Transverse colon (tissue), 4 donors: ENCODE measurements around the gene SP7. TPM values are rescaled to one million over a fixed set of nuclear protein-coding genes. Genes with fewer than 3 reads are reported as not detected.
"Not testable (repeated sequence)": the region's sequence is repeated elsewhere in the genome, so short reads cannot be mapped to it uniquely, and the experiment has no call there.

ENCODE experiments used
- DNase-seq: peaks from one replicate; pipeline ENCODE4 v3.0.0-alpha.2; 2019
- H3K27ac ChIP-seq, 4 donors: fragments of 200-600 bp; sonication (generic); 2 replicates each; pipeline ENCODE4 v1.5.1; 2016 to 2018; ENCODE audit warnings: inconsistent platforms in 4 of 4
- H3K27me3 ChIP-seq: fragments of 200-600 bp; sonication (generic); 2 replicates; pipeline ENCODE4 v1.5.1; 2017; ENCODE audit warnings: inconsistent platforms
- H3K36me3 ChIP-seq, 4 donors: fragments of 200-600 bp; sonication (generic); 2 replicates each; pipeline ENCODE4 v1.5.1; 2017 to 2019; ENCODE audit warnings: inconsistent platforms in 4 of 4
- H3K4me1 ChIP-seq, 4 donors: fragments of 200-600 bp; sonication (generic); 2 replicates each; pipeline ENCODE4 v1.5.1; 2017 to 2020; ENCODE audit warnings: inconsistent platforms in 4 of 4
- H3K4me3 ChIP-seq, 4 donors: fragments of 200-600 bp; sonication (generic); 1 replicate in 1 of 4; 2 replicates in 3 of 4; pipeline versions ENCODE4 v1.5.1 to v1.6.1; 2017 to 2019; ENCODE audit warnings: inconsistent platforms in 4 of 4
- H3K9me3 ChIP-seq, 2 donors: fragments of 200-600 bp; sonication (generic); 2 replicates each; pipeline ENCODE4 v1.5.1; 2017 to 2019; ENCODE audit warnings: inconsistent platforms in 2 of 2
- EP300 ChIP-seq: sonication (generic); formaldehyde crosslinking; IDR thresholded peaks from one replicate; pipeline ENCODE4 v1.6.1; 2017; ENCODE audit warnings: antibody characterized with exemption, low read depth
- POLR2A ChIP-seq: fragments of 450-650 bp; IDR thresholded peaks from one replicate; pipeline ENCODE4 v1.6.1; 2016; ENCODE audit warnings: antibody characterized with exemption, mild to moderate bottlenecking, moderate library complexity
- POLR2AphosphoS5 ChIP-seq, 3 donors: sonication (generic); formaldehyde crosslinking; IDR thresholded peaks; one replicate each; pipeline ENCODE4 v1.6.1; 2016; ENCODE audit warnings: antibody characterized with exemption in 3 of 3
- WGBS, 2 donors: methylation state at CpG; one replicate each; pipeline ENCODE4 v1.1.5; 2018; ENCODE audit warnings: low coverage in 1 of 2; 5-methylcytosine and 5-hydroxymethylcytosine counted together
- in situ Hi-C, 4 donors: fragments of 200-750 bp; cut with MboI; loops; one replicate each; pipeline versions ENCODE4 v1.15.0 to v1.15.1; 2017; ENCODE audit warnings: low sequenced_read_pairs in 3 of 4, low pct_ligation_motif_present in 1 of 4, low pct_unique_long_range_greater_than_20kb in 1 of 4
- intact Hi-C: fragments of 100-400 bp; cut with DNase I; formaldehyde crosslinking; loops from one replicate; pipeline ENCODE4 v1.15.1; 2023; ENCODE audit warnings: low total_unique reads
- total RNA-seq, 4 donors: library from RNA; depleted of rRNA; stranded (reverse); fragments of >200 nt; gene quantifications; one replicate each; pipeline ENCODE4 v1.1.0, GENCODE V29; 2016
- TF ChIP-seq, protein P1 (sequence below), 5 experiments: fragments of 200-600 bp in 3 of 5; fragments of 450-650 bp in 2 of 5; sonication (generic) in 3 of 5; IDR thresholded peaks; 1 replicate in 2 of 5; 2 replicates in 3 of 5; pipeline ENCODE4 v1.5.1; 2016 to 2017; ENCODE audit warnings: antibody characterized with exemption in 5 of 5, inconsistent platforms in 3 of 5, mild to moderate bottlenecking in 2 of 5, moderate library complexity in 1 of 5

The SP7 gene
- total RNA-seq, 4 donors from 2014 or later: not detected

DNA sequence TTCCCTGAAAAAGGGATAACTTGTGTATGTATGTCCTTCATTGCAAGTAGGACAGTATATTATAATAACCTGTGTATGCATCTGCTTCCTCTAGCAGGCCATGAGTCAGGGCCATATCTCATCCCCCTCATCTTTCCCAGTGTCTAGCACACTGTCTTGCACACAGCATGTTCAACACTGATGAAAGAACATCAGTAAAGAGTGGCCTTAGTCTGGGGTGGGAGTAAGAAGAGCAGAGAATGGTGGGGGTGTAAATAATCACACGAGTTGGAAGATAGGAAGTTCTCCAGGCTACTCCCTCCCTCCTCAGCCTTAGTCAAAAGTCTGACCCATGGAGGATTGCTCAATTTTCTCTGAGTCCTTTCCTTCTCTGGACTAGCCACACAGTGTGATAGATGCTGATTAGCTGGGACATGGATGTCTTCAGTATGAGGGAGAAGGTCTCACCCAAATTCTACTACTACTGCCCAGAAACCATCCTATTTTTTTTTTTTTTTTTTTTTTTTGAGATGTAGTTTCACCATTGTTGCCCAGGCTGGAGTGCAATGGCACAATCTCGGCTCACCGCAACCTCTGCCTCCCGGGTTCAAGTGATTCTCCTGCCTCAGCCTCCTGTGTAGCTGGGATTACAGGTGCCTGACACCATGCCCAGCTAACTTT, 29.2 kb upstream of the SP7 start:
- Histone ChIP-seq H3K36me3 (no peaks in the 10 kb centered on the region), H3K27me3 (no peaks in the 10 kb centered on the region), H3K9me3 (no peaks in the 10 kb centered on the region), H3K27ac (peak overlapping the region; percentile 48 to 68 (median 62)), H3K4me1 (peaks cover 2 to 44% (median 20%) of the 10 kb centered on the region in 4 donors), H3K4me3 (no peak overlapping the region)
- in situ Hi-C loops (no loop called here), intact Hi-C loops (no loop called here)
- TF ChIP-seq, protein P1, sequence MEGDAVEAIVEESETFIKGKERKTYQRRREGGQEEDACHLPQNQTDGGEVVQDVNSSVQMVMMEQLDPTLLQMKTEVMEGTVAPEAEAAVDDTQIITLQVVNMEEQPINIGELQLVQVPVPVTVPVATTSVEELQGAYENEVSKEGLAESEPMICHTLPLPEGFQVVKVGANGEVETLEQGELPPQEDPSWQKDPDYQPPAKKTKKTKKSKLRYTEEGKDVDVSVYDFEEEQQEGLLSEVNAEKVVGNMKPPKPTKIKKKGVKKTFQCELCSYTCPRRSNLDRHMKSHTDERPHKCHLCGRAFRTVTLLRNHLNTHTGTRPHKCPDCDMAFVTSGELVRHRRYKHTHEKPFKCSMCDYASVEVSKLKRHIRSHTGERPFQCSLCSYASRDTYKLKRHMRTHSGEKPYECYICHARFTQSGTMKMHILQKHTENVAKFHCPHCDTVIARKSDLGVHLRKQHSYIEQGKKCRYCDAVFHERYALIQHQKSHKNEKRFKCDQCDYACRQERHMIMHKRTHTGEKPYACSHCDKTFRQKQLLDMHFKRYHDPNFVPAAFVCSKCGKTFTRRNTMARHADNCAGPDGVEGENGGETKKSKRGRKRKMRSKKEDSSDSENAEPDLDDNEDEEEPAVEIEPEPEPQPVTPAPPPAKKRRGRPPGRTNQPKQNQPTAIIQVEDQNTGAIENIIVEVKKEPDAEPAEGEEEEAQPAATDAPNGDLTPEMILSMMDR (IDR thresholded peaks at IDR 0.05): no peak
- TF ChIP-seq POLR2A: no peak
- TF ChIP-seq POLR2AphosphoS5 (IDR thresholded peaks at IDR 0.05): no peak
- TF ChIP-seq EP300: no peak
- whole genome bisulfite sequencing, 2 donors: 50 to 82% methylated on average over 1 to 4 of the region's 4 CpGs
- DNase-seq: no peak

DNA sequence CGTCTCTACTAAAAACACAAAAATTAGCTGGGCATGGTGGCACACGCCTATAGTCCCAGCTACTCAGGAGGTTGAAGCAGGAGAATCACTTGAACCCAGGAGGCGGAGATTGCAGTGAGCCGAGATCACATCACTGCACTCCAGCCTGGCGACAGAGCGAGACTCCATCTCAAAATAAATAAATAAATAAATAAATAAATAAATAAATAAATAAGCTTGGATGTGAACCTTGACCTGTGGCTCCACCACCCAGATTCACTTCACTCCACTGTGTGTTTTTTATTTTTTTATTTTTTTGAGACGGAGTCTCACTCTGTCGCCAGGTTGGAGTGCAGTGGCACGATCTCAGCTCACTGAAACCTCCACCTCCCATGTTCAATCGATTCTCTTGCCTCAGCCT, 25.5 kb upstream of the SP7 start:
- not testable (repeated sequence) for H3K36me3 ChIP-seq, H3K4me3 ChIP-seq
- 94 to 95% methylated on average over 5 to 10 of the region's 10 CpGs for WGBS, 2 donors

DNA sequence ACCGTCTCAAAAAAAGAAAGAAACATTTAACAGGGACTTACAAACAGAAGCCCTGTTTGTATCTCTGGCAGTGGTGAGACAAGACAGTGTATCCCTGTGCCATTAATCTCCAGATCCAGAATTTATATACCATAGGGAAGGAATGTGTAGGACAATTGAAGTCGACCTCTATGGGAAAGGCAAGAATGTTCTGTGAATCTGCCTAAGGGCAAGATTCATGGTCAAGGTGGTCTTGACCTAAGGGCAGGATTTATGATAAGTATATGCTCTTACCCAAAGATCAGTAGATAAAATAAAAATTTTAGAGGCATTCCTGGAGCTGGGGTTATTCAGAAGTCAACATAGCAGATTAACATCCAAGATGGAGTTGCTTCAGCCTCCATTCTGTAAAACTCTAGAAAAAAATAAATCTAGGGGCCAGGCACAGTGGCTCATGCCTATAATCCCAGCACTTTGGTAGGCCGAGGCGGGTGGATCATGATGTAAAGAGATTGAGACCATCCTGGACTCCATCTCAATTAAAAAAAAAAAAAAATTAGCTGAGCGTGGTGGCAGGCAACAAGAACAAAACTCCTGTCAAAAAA, 22.8 kb upstream of the SP7 start:
- H3K36me3 ChIP-seq: no peaks in the 10 kb centered on the region
- intact Hi-C loops: no loop called here
- no peaks in the 10 kb centered on the region for H3K27me3 ChIP-seq
- no peaks in the 10 kb centered on the region for H3K4me1 ChIP-seq
- no peak overlapping the region for H3K27ac ChIP-seq
- no peaks in the 10 kb centered on the region for H3K9me3 ChIP-seq
- no peak overlapping the region for H3K4me3 ChIP-seq
- DNase-seq: no peak
- TF ChIP-seq, protein P1 (IDR thresholded peaks at IDR 0.05): no peak
- TF ChIP-seq POLR2A (no peak), EP300 (no peak), POLR2AphosphoS5 (IDR thresholded peaks at IDR 0.05) (no peak)
- in situ Hi-C loops: loop anchor here in 1 of 4 donors (5.0 kb wide), 1 partner anchor 63 kb away; the partner anchor contains the start of gene AMHR2
- WGBS, 2 donors: 84 to 86% methylated on average over 5 of the region's 5 CpGs

More for the DNA sequence above, 25.5 kb upstream of the SP7 start:
- peaks cover 0 to 16% (median 7%) of the 10 kb centered on the region in 4 donors for H3K4me1 ChIP-seq
- H3K27me3 ChIP-seq, intact Hi-C loops, DNase-seq, H3K9me3 ChIP-seq, H3K27ac ChIP-seq, in situ Hi-C loops: not testable (repeated sequence)

DNA sequence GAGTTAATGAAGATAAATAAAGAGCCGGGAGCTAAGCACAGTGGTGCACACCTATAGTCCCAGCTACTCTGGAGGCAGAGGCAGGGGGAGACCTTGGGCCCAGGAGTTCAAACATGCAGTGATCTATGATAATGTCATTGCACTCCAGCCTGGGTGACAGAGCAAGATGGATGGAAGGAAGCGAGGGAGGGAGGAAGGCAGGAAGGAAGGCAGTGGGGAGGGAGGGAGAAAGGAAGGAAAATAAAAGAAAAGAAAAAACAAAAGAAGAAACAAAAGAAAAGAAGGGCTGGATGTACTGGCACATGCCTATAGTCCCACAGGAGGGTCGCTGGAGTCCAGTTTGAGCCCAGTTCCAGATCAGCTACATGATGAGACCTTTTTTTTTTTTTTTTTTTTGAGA, 19.0 kb upstream of the SP7 start:
- Histone ChIP-seq H3K27me3 (no peaks in the 10 kb centered on the region), H3K9me3 (no peaks in the 10 kb centered on the region), H3K27ac (no peak overlapping the region), H3K36me3 (no peaks in the 10 kb centered on the region), H3K4me1 (peaks cover 0 to 14% (median 10%) of the 10 kb centered on the region in 4 donors), H3K4me3 (no peak overlapping the region)
- intact Hi-C loops: no loop called here
- in situ Hi-C loops: loop anchor here in 1 of 4 donors (5.0 kb wide), 1 partner anchor 67 kb away; the partner anchor contains the start of gene AMHR2
- 49 to 70% methylated on average over 2 to 3 of the region's 3 CpGs for WGBS, 2 donors
- no peak for DNase-seq
- TF ChIP-seq, protein P1 (IDR thresholded peaks at IDR 0.05): no peak
- TF ChIP-seq EP300 (no peak), POLR2AphosphoS5 (IDR thresholded peaks at IDR 0.05) (no peak), POLR2A (no peak)
